Thoracic aorta (tissue), 2 donors: Measurements from ENCODE around the gene SLC28A1. TPM values are rescaled to one million over a fixed set of nuclear protein-coding genes. Genes with fewer than 3 reads are reported as not detected.

ENCODE experiments used
- ATAC-seq: fragments of 150-250 bp; one replicate; pipeline ENCODE4 v1.8.0; 2017; ENCODE audit warnings: low read depth; ENCODE audit not compliant: insufficient number of reproducible peaks, low FRiP score
- DNase-seq: peaks from one replicate; pipeline ENCODE4 v3.0.0-alpha.2; 2020; ENCODE audit warnings: low spot score
- H3K27ac ChIP-seq, 2 donors: fragments of 200-600 bp; sonication (generic); 1 replicate in 1 of 2; 2 replicates in 1 of 2; pipeline ENCODE4 v1.5.1; 2016; ENCODE audit warnings: mild to moderate bottlenecking in 2 of 2, moderate library complexity in 2 of 2
- H3K27me3 ChIP-seq: fragments of 200-600 bp; sonication (generic); replicated peaks from 2 replicates; pipeline ENCODE4 v1.6.0; 2016; ENCODE audit warnings: mild to moderate bottlenecking; ENCODE audit not compliant: insufficient read depth
- H3K36me3 ChIP-seq: fragments of 200-600 bp; sonication (generic); one replicate; pipeline ENCODE4 v1.5.1; 2016
- H3K4me1 ChIP-seq, 2 donors: fragments of 200-600 bp; sonication (generic); 1 replicate in 1 of 2; 2 replicates in 1 of 2; pipeline versions ENCODE4 v1.5.1 to v1.6.0; 2016; ENCODE audit warnings: low read depth in 2 of 2, mild to moderate bottlenecking in 1 of 2; ENCODE audit not compliant: control insufficient read depth in 1 of 2
- H3K4me3 ChIP-seq: fragments of 200-600 bp; sonication (generic); 2 replicates; pipeline ENCODE4 v1.5.1; 2016; ENCODE audit warnings: mild to moderate bottlenecking
- H3K9me3 ChIP-seq: fragments of 200-600 bp; sonication (generic); 2 replicates; pipeline ENCODE4 v1.5.1; 2016
- CTCF ChIP-seq: fragments of 200-600 bp; sonication (generic); IDR thresholded peaks from one replicate; pipeline ENCODE4 v1.5.1; 2019; ENCODE audit warnings: antibody characterized with exemption
- total RNA-seq, 2 donors: library from RNA; depleted of rRNA; stranded (reverse); fragments of >200 nt; gene quantifications; one replicate each; pipeline versions ENCODE4 v1.1.0 to v1.2.3, GENCODE V29; 2016

SLC28A1 gene
- total RNA-seq, 2 donors from 2014 or later = 0.41 to 1.6 TPM

DNA sequence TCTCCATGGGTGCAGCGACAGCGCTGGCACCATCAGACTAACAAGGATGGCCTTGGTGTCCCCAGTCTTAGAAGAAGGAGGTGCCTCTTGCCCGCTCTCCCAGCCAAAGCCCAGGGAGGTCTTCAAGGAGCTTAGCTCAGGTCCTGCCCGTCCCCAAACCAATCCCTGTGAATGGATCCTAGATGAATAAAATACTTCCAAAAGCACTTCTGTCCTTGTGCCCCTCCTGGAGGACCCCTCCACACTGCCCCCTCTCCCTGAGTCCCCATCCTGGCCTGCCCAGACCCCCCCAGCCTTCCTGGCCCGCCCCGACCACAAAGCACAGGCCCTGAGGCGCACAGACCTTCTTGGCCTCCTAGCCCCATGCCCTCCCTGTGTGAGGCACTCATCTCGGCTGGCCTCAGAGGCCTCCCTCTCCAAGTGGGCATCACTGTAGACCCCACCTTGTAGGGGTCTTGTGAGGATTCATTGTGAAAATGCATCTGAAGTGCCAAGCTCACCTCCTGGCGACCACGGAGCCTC is 8.4 kb downstream of the SLC28A1 start:
- no peaks in the 10 kb centered on the region for H3K9me3 ChIP-seq
- H3K4me1 ChIP-seq = peaks cover 0 to under 1% of the 10 kb centered on the region in 2 donors
- H3K27ac ChIP-seq = no peak overlapping the region
- no peaks in the 10 kb centered on the region for H3K36me3 ChIP-seq
- no peaks in the 10 kb centered on the region for H3K27me3 ChIP-seq
- DNase-seq = no peak
- ATAC-seq = no peak
- TF ChIP-seq CTCF = no peak
- H3K4me3 ChIP-seq = no peak overlapping the region

GRCh38 chr15:84893607-84894006 is 9.1 kb downstream of the SLC28A1 start:
- H3K4me1 ChIP-seq = no peaks in the 10 kb centered on the region

GRCh38 chr15:84894736-84895425 is 10.4 kb downstream of the SLC28A1 start:
- no peaks in the 10 kb centered on the region for H3K9me3 ChIP-seq
- no peaks in the 10 kb centered on the region for H3K4me1 ChIP-seq
- H3K27ac ChIP-seq = no peak overlapping the region
- H3K27me3 ChIP-seq = no peaks in the 10 kb centered on the region
- no peak for TF ChIP-seq CTCF
- H3K36me3 ChIP-seq = no peaks in the 10 kb centered on the region
- DNase-seq (no peak), ATAC-seq (no peak)
- H3K4me3 ChIP-seq = no peak overlapping the region

More at GRCh38 chr15:84893607-84894006, 9.1 kb downstream of the SLC28A1 start:
- no peak for TF ChIP-seq CTCF
- H3K27me3 ChIP-seq = no peaks in the 10 kb centered on the region
- H3K4me3 ChIP-seq = no peak overlapping the region
- H3K36me3 ChIP-seq = no peaks in the 10 kb centered on the region
- no peaks in the 10 kb centered on the region for H3K9me3 ChIP-seq
- DNase-seq (no peak), ATAC-seq (no peak)
- no peak overlapping the region for H3K27ac ChIP-seq

GRCh38 chr15:84898761-84899160 is 14.3 kb downstream of the SLC28A1 start:
- H3K9me3 ChIP-seq = no peaks in the 10 kb centered on the region
- H3K4me1 ChIP-seq = peaks cover 1 to 7% of the 10 kb centered on the region in 2 donors
- no peaks in the 10 kb centered on the region for H3K27me3 ChIP-seq
- DNase-seq (no peak), ATAC-seq (no peak)
- H3K27ac ChIP-seq = no peak overlapping the region
- H3K36me3 ChIP-seq = no peaks in the 10 kb centered on the region
- no peak overlapping the region for H3K4me3 ChIP-seq
- no peak for TF ChIP-seq CTCF

GRCh38 chr15:84899750-84900149 is 15.3 kb downstream of the SLC28A1 start:
- Histone ChIP-seq H3K4me3 (no peak overlapping the region), H3K27me3 (no peaks in the 10 kb centered on the region), H3K9me3 (no peaks in the 10 kb centered on the region), H3K36me3 (no peaks in the 10 kb centered on the region), H3K27ac (no peak overlapping the region), H3K4me1 (peaks cover 11 to 17% of the 10 kb centered on the region in 2 donors)
- DNase-seq (no peak), ATAC-seq (no peak)
- no peak for TF ChIP-seq CTCF
